ENCODE data around the gene FGF11. TPM values are rescaled to one million over a fixed set of nuclear protein-coding genes. Genes with fewer than 3 reads are reported as not detected.
"Not testable (repeated sequence)": the region's sequence is repeated elsewhere in the genome, so short reads cannot be mapped to it uniquely, and the experiment has no call there.

FGF11 gene
- total RNA-seq, 2 experiments from 2014 or later, result 25.4 to 28.5 TPM

DNA sequence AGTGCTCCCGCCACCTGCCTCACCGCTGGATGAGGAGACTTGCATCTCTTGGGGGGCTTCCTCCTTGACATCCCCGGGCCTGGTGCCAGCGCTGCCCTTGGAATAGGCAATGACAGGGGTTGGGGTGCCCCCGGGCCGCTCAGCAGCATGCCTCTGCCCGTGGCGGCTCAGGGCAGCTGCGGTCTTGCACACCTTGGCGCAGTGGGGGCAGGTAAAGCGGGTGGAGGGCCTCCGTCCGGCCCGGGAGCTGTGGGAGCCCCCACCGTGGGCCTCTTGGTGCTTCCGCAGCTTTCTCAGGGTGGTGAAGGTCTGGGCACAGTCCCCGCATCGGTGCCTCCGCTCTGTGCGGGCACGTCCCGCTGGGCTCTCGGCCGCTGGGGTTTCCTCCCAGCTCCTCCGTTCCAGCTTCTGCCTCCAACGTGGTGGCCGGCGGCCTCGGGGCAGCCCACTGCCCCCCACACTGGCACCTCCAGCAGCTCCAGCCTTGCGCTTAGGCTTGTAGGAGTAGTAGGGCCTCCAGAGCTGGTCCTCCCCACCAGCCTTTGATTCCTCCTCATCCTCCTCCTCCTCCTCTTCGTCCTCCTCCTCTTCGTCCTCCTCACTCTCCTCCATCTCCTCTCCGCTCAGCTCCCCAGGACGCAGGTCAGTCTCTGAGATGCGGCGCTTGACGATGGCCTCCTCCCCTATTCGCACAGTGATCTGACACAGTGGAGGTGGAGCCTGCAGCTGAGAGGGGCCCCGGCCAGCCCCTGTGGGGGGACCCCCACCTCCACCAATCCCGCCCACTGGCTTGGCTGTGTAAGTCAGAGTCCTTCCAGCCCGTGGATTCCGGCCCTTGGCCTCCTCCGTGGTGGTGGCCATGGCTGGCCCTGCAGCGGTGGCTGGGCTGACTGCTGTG lies 23.4 kb downstream of the FGF11 start:
- Mint-ChIP-seq H3K27me3 (no peaks in the 10 kb centered on the region), H3K9me3 (no peaks in the 10 kb centered on the region), H3K27ac (no peak overlapping the region), H3K4me1 (peaks cover 11% of the 10 kb centered on the region), H3K36me3 (peaks cover 26% of the 10 kb centered on the region), H3K4me3 (no peak overlapping the region)
- POLR2A ChIA-PET, result interaction anchor here (1.0 to 2.8 kb wide), 4 partner anchors 13 to 24 kb away, joined by 3 to 15 read pairs (median 5); partner anchors contain the start of gene POLR2A
- DNase-seq, result no peak
- no peak for ATAC-seq (ENCODE audit: low read depth)

DNA sequence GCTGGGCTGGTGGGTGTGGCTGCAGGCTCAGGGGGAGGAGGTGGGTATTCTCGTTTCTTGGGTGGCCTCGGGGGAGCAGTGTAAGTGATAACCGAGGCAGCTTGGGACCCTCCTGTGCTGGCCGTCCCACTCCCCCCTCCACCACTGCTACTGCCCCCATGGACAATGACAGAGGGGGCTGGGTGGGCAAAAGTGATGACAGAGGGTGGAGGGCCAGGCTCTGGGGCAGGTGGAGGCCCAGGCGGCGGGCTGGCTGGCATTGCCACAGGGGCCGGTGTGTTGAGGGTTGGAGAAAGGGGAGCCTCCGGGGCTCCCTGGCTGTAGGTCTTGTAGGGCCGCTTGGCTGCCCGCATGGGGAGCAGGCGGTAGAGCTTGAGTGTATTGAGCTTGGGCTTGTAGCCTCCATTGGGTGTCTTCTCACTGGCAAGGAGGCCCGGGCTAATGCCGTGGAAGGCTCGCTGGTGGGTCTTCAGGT lies 24.1 kb downstream of the FGF11 start:
- no peak for DNase-seq
- POLR2A ChIA-PET, result interaction anchor here (0.5 to 2.8 kb wide), 4 partner anchors 12 to 64 kb away, joined by 3 to 15 read pairs (median 4); partner anchors contain the start of gene POLR2A
- ATAC-seq (ENCODE audit: low read depth), result peak; percentile 10
- H3K4me3 Mint-ChIP-seq, result no peak overlapping the region
- H3K36me3 Mint-ChIP-seq, result peaks cover 26% of the 10 kb centered on the region
- peaks cover 11% of the 10 kb centered on the region for H3K4me1 Mint-ChIP-seq
- no peaks in the 10 kb centered on the region for H3K9me3 Mint-ChIP-seq
- H3K27ac Mint-ChIP-seq, result no peak overlapping the region
- no peaks in the 10 kb centered on the region for H3K27me3 Mint-ChIP-seq

GRCh38 chr17:7464081-7464480 lies 24.8 kb downstream of the FGF11 start:
- H3K36me3 Mint-ChIP-seq, result peaks cover 24% of the 10 kb centered on the region
- no peak for ATAC-seq (ENCODE audit: low read depth)
- H3K27ac Mint-ChIP-seq, result no peak overlapping the region
- DNase-seq, result no peak
- H3K9me3 Mint-ChIP-seq, result no peaks in the 10 kb centered on the region
- no peaks in the 10 kb centered on the region for H3K27me3 Mint-ChIP-seq
- no peak overlapping the region for H3K4me3 Mint-ChIP-seq
- H3K4me1 Mint-ChIP-seq, result peaks cover 7% of the 10 kb centered on the region
- POLR2A ChIA-PET, result interaction anchor here (0.5 to 1.9 kb wide), 2 partner anchors 12 to 64 kb away, joined by 3 to 6 read pairs; no protein-coding TSS in a partner anchor

DNA sequence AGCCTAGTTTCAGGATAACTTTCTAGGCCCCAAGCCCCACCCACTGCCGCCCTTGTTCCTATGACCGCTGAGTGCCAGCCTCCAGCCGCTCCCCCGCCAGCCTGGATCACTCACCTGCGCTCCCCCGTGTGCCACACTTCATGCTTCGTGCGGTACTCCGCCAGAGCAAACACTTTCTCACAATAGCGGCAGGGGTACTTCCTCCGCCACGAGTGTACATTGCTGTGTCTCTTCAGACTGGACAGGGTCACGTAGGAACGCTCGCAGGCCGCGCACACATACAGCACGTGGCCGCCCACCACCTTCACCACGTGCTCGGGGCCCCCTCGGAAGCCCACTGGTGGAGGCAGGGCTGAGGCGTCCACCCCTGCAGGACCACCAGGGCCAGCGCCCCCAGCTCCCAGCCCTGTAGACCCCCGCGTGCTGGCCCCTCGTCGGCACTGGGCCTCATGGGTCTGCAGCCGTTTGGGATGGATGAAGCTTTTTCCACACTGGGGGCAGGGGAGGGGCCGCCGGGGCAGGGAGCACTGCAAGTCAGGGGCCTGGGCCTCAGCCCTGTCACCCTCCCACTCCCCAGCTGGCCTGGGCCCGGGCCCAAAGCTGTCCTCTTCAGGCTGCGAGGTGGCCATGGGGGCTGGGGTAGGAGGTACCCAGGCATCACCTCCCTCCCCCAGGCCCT lies 26.4 kb downstream of the FGF11 start:
- Mint-ChIP-seq H3K9me3 (no peaks in the 10 kb centered on the region), H3K4me3 (no peak overlapping the region), H3K4me1 (peaks cover 4% of the 10 kb centered on the region), H3K27ac (no peak overlapping the region), H3K27me3 (no peaks in the 10 kb centered on the region), H3K36me3 (peaks cover 17% of the 10 kb centered on the region)
- ATAC-seq (ENCODE audit: low read depth), result no peak
- DNase-seq, result no peak
- POLR2A ChIA-PET, result interaction anchor here (0.7 to 3.6 kb wide), 2 partner anchors 11 to 373 kb away, joined by 3 to 18 read pairs; no protein-coding TSS in a partner anchor

DNA sequence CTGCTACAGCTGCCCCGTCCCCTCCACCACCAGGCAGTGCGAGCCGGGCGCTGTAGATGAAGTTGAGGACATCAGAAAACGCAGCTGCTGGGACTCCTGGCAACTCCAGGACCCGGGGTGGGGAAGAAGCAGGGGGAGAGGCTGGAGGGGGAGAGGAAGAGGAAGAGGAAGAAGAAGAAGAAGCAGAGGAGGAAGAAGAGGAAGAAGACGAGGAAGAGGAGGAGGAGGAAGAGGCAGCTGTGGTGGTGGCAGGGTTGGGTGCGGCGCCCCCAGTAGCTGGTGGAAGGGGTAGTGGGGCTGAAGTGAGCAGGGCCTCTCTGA lies 27.0 kb downstream of the FGF11 start:
- H3K4me3 Mint-ChIP-seq, result no peak overlapping the region
- peaks cover 5% of the 10 kb centered on the region for H3K4me1 Mint-ChIP-seq
- ATAC-seq (ENCODE audit: low read depth) (no peak), DNase-seq (no peak)
- peaks cover 14% of the 10 kb centered on the region for H3K36me3 Mint-ChIP-seq
- H3K9me3 Mint-ChIP-seq, result no peaks in the 10 kb centered on the region
- no peak overlapping the region for H3K27ac Mint-ChIP-seq
- no peaks in the 10 kb centered on the region for H3K27me3 Mint-ChIP-seq
- POLR2A ChIA-PET, result interaction anchor here (3.6 kb wide), 1 partner anchor 10 kb away, joined by 18 read pairs; no protein-coding TSS in a partner anchor

DNA sequence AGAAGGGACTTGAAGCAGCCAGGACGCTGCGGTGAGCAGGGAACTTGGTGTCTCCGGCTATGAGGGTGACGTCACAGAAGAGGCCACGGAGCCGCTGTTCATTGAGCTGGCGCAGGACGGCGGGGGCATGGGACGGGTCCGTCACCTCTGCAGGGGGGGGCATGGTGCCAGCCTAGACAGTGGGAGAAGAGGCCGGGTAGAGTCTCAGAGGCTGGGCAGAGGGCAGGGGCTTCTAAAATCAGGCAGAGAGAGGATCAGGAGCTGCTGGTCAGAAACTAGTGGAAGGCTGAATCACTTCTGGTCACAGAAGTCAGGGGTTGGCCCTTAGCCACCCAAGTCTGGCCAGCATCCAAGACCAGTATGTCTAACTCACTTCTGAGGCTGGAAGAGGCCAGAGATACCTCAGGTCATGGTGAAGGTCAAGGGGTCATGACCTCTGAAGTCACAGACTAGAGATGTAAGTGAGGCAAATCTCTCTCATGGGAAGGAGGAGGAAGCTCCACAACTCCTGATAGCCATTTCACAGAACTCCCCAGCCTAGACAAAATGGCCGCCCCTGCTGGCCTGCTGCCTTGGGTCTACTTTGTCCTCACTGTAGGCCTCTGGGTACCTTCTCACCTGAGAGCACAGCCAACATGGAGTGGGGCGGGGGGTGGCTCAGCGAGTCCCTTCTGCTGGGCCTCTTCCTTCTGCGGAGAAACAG lies 27.5 kb downstream of the FGF11 start:
- Mint-ChIP-seq H3K36me3 (peaks cover 12% of the 10 kb centered on the region), H3K27me3 (no peaks in the 10 kb centered on the region)

GRCh38 chr17:7467498-7467897 lies 28.2 kb downstream of the FGF11 start:
- DNase-seq (no peak), ATAC-seq (ENCODE audit: low read depth) (no peak)
- no peaks in the 10 kb centered on the region for H3K9me3 Mint-ChIP-seq
- POLR2A ChIA-PET, result interaction anchor here (0.7 to 3.6 kb wide), 2 partner anchors 9 to 12 kb away, joined by 3 to 18 read pairs; no protein-coding TSS in a partner anchor
- no peaks in the 10 kb centered on the region for H3K27me3 Mint-ChIP-seq
- no peak overlapping the region for H3K4me3 Mint-ChIP-seq
- peak overlapping the region; percentile 48 for H3K27ac Mint-ChIP-seq
- peaks cover 10% of the 10 kb centered on the region for H3K36me3 Mint-ChIP-seq
- H3K4me1 Mint-ChIP-seq, result peaks cover 14% of the 10 kb centered on the region

More for the DNA sequence above, 27.5 kb downstream of the FGF11 start:
- DNase-seq, result no peak
- Mint-ChIP-seq H3K4me3 (no peak overlapping the region), H3K4me1 (peaks cover 10% of the 10 kb centered on the region), H3K9me3 (no peaks in the 10 kb centered on the region), H3K27ac (peak overlapping the region; percentile 48)
- POLR2A ChIA-PET, result interaction anchor here (3.6 kb wide), 1 partner anchor 10 kb away, joined by 18 read pairs; no protein-coding TSS in a partner anchor
- ATAC-seq (ENCODE audit: low read depth), result no peak

DNA sequence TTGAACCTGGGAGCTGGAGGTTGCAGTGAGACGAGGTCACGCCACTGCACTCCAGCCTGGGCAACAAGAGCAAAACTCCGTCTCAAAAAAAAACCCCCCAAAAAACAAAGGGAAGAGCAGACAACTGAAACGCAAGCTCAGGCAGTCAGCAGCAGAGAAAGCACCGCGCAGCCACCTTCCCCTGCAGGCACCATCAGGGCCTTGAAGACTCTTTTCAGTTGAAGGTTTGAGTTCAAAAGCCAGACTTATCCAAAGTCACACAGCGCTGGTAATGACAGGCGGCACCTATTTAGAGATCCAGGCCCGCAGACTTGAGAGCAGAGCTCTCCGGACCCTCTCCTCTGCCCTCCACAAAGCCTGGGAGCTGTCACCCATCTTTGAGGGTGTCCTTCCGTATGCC lies 29.0 kb downstream of the FGF11 start:
- H3K9me3 Mint-ChIP-seq, result no peaks in the 10 kb centered on the region
- H3K4me3 Mint-ChIP-seq, result no peak overlapping the region
- no peak for ATAC-seq (ENCODE audit: low read depth)
- H3K36me3 Mint-ChIP-seq, result peaks cover 8% of the 10 kb centered on the region
- peaks cover 20% of the 10 kb centered on the region for H3K4me1 Mint-ChIP-seq
- DNase-seq, result no peak
- no peaks in the 10 kb centered on the region for H3K27me3 Mint-ChIP-seq
- POLR2A ChIA-PET, result interaction anchor here (1.1 to 3.6 kb wide), 2 partner anchors 8 to 12 kb away, joined by 3 to 18 read pairs; no protein-coding TSS in a partner anchor
- no peak overlapping the region for H3K27ac Mint-ChIP-seq

- peaks cover 20% of the 10 kb centered on the region for H3K4me1 Mint-ChIP-seq
- no peak overlapping the region for H3K4me3 Mint-ChIP-seq
Measured at GRCh38 chr17:7468804-7469389, 29.6 kb downstream of the FGF11 start.

GRCh38 chr17:7469843-7470242 lies 30.5 kb downstream of the FGF11 start:
- POLR2A ChIA-PET, result interaction anchor here (2.3 kb wide), 1 partner anchor 10 kb away, joined by 7 read pairs; the partner anchor contains the start of gene ZBTB4
- not testable (repeated sequence) for H3K9me3 Mint-ChIP-seq; H3K27ac Mint-ChIP-seq; H3K27me3 Mint-ChIP-seq; ATAC-seq (ENCODE audit: low read depth); DNase-seq; H3K4me3 Mint-ChIP-seq; H3K36me3 Mint-ChIP-seq
- peaks cover 20% of the 10 kb centered on the region for H3K4me1 Mint-ChIP-seq

More at GRCh38 chr17:7468804-7469389, 29.6 kb downstream of the FGF11 start:
- POLR2A ChIA-PET, result interaction anchor here (1.1 kb wide), 1 partner anchor 12 kb away, joined by 3 read pairs; no protein-coding TSS in a partner anchor
- H3K27me3 Mint-ChIP-seq, result no peaks in the 10 kb centered on the region
- ATAC-seq (ENCODE audit: low read depth) (no peak), DNase-seq (no peak)
- no peaks in the 10 kb centered on the region for H3K9me3 Mint-ChIP-seq
- peaks cover 8% of the 10 kb centered on the region for H3K36me3 Mint-ChIP-seq
- H3K27ac Mint-ChIP-seq, result no peak overlapping the region

- H3K36me3 Mint-ChIP-seq; H3K27me3 Mint-ChIP-seq; H3K27ac Mint-ChIP-seq; DNase-seq; ATAC-seq (ENCODE audit: low read depth); H3K4me3 Mint-ChIP-seq; H3K9me3 Mint-ChIP-seq: not testable (repeated sequence)
- peaks cover 20% of the 10 kb centered on the region for H3K4me1 Mint-ChIP-seq
- POLR2A ChIA-PET, result interaction anchor here (1.0 to 2.3 kb wide), 3 partner anchors 9 to 14 kb away, joined by 4 to 11 read pairs (median 7); partner anchors contain the start of genes POLR2A and ZBTB4
Measured at GRCh38 chr17:7470457-7470973, 31.2 kb downstream of the FGF11 start.

DNA sequence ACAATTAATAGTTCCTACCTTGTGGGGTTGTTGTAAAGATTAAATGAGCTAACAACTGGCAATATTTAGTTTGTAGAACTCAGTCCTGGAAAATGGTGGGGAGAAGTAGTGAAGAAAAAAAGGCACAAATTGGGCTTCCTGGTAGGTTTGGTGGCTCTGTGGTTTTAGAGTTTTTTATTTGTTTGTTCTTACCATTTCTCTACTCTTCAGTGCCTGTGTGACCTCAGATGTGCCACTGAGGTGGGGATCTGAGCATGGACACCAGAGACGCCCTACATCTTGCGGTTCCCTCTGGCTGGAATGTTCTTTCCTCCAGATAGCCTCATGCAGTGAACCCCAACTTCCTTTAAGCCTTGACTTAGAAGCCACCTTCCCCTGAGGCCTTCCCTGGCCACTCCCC lies 32.4 kb downstream of the FGF11 start:
- Mint-ChIP-seq H3K9me3 (no peaks in the 10 kb centered on the region), H3K36me3 (peaks cover 6% of the 10 kb centered on the region), H3K27ac (peak overlapping the region; percentile 82), H3K4me1 (peaks cover 28% of the 10 kb centered on the region), H3K4me3 (peak overlapping the region; percentile 39), H3K27me3 (no peaks in the 10 kb centered on the region)
- POLR2A ChIA-PET, result interaction anchor here (2.3 kb wide), 2 partner anchors 8 to 13 kb away, joined by 7 to 11 read pairs; partner anchors contain the start of genes POLR2A and ZBTB4
- DNase-seq (no peak), ATAC-seq (ENCODE audit: low read depth) (peak; percentile 33)

Measured in activated naive CD8-positive, alpha-beta T cell treated with anti-CD3 and anti-CD28 coated beads, Interleukin-2, amount 10 ng/mL, durations not matched to agents 7 days and 5 days (primary cell).